Activated B cell treated with CpG ODN at 0.5 μM for 24 hours (primary cell): ENCODE results near the gene KANTR. TPM values are rescaled to one million over a fixed set of nuclear protein-coding genes. Genes with fewer than 3 reads are reported as not detected.

Experiments
- ATAC-seq: fragments of 200-7000 bp; cut with Tn5 transposase; one replicate; pipeline ENCODE4 v1.10.0; 2021; ENCODE audit warnings: low read depth, mild to moderate bottlenecking, moderate library complexity
- CTCF ChIA-PET: fragments of 350-600 bp; sonication (Branson Sonifier 250); formaldehyde crosslinking; loops from one replicate; lab custom pipeline; 2021; ENCODE audit warnings: antibody characterized with exemption; lab: Charles Lee
- POLR2A ChIA-PET: fragments of 350-600 bp; sonication (Branson Sonifier 250); formaldehyde crosslinking; loops from one replicate; lab custom pipeline; 2021; ENCODE audit warnings: antibody characterized with exemption; lab: Charles Lee
- DNase-seq: peaks from one replicate; pipeline ENCODE4 v3.0.0; 2022
- H3K27ac Mint-ChIP-seq: one replicate; pipeline ENCODE4 v1.8.0; 2020; ENCODE audit warnings: mixed read lengths
- H3K27me3 Mint-ChIP-seq: one replicate; pipeline ENCODE4 v1.8.0; 2021; ENCODE audit warnings: mixed read lengths
- H3K36me3 Mint-ChIP-seq: one replicate; pipeline ENCODE4 v1.8.0; 2021; ENCODE audit warnings: low read depth, mixed read lengths
- H3K4me1 Mint-ChIP-seq: one replicate; pipeline ENCODE4 v1.8.0; 2021; ENCODE audit warnings: mixed read lengths
- H3K4me3 Mint-ChIP-seq: one replicate; pipeline ENCODE4 v1.8.0; 2020; ENCODE audit warnings: mild to moderate bottlenecking, mixed read lengths
- H3K9me3 Mint-ChIP-seq: one replicate; pipeline ENCODE4 v1.8.0; 2020; ENCODE audit warnings: mixed read lengths
- intact Hi-C: fragments of 100-400 bp; cut with micrococcal nuclease; formaldehyde crosslinking; loops from one replicate; pipeline ENCODE4 v1.15.1; 2024
- total RNA-seq: library from RNA; stranded (reverse); gene quantifications from 2 replicates; pipeline ENCODE4 v1.2.3, GENCODE V29; 2022
- TF ChIP-seq, protein P1 (sequence below): fragments of 200-600 bp; IDR thresholded peaks from one replicate; pipeline ENCODE4 v1.8.0; 2022; ENCODE audit warnings: antibody characterized with exemption, mild to moderate bottlenecking

Gene KANTR
- total RNA-seq, 1 donor from 2014 or later = 12.0 TPM

DNA sequence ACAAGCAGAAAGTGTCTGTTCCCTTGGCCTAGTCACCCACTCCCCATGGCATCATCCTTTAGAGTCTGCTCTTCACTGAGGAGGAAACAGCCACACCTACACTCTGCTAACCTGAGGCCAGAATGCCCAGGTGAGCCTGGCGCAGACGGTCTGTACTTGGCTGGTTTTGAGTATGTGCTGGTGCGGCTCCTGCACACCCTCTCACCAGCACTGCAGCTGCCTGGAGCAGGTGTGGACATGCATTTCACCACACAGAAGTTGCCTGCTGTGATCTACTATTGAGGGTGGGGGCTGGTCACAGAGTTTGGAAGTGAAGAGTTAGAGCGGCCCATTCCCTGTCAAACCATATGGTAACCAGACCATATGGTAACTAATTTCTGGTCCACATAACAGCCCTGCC lies 39.5 kb downstream of the KANTR start:
- POLR2A ChIA-PET = no interaction called here
- H3K36me3 Mint-ChIP-seq = peaks cover 27% of the 10 kb centered on the region
- no peaks in the 10 kb centered on the region for H3K27me3 Mint-ChIP-seq
- ATAC-seq (no peak), DNase-seq (no peak)
- CTCF ChIA-PET = no interaction called here
- intact Hi-C loops = no loop called here
- TF ChIP-seq, protein P1, sequence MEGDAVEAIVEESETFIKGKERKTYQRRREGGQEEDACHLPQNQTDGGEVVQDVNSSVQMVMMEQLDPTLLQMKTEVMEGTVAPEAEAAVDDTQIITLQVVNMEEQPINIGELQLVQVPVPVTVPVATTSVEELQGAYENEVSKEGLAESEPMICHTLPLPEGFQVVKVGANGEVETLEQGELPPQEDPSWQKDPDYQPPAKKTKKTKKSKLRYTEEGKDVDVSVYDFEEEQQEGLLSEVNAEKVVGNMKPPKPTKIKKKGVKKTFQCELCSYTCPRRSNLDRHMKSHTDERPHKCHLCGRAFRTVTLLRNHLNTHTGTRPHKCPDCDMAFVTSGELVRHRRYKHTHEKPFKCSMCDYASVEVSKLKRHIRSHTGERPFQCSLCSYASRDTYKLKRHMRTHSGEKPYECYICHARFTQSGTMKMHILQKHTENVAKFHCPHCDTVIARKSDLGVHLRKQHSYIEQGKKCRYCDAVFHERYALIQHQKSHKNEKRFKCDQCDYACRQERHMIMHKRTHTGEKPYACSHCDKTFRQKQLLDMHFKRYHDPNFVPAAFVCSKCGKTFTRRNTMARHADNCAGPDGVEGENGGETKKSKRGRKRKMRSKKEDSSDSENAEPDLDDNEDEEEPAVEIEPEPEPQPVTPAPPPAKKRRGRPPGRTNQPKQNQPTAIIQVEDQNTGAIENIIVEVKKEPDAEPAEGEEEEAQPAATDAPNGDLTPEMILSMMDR = no peak
- no peak overlapping the region for H3K27ac Mint-ChIP-seq
- H3K9me3 Mint-ChIP-seq = no peaks in the 10 kb centered on the region
- H3K4me3 Mint-ChIP-seq = no peak overlapping the region
- no peaks in the 10 kb centered on the region for H3K4me1 Mint-ChIP-seq

DNA sequence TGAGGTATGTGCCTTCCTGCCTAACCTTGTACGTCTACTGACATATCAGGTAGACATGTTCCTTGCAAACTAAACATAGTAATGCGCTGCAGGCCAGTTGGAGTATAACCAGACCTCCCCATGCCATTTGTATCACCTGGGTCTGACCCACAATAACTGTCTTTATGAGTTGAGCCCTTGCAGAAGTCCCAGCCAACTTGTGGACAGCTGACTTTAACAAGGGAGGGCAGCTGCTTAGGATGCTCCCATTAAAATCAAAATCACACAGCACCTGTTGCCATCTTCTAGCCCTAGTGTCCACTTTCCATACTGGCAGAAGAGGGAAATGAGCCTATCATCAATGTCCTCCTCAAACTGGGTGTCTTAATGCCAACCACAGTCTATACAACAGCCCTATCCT lies 41.6 kb downstream of the KANTR start:
- intact Hi-C loops = no loop called here
- no peak for ATAC-seq
- CTCF ChIA-PET = no interaction called here

DNA sequence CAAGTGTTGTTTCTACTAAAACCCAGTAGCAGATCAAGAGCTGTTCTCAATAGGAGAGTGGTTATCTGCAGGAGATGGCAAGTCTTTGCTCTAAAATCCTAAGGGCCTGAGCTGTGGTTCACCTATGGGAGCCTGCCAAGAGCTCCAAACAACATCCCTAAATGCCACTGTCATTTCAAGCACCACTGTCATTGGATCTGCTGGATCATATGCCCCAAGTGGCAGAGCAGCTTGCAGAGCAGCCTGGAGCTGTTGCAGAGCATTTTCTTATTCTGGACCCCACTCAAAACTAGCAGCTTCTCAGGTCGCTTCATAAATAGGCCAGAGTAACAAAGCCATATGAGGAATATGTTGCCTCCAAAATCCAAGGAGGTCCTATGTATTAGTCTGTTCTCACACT lies 59.6 kb downstream of the KANTR start:
- POLR2A ChIA-PET = no interaction called here
- H3K4me3 Mint-ChIP-seq = no peak overlapping the region
- TF ChIP-seq, protein P1 = no peak
- no peaks in the 10 kb centered on the region for H3K4me1 Mint-ChIP-seq
- no peak for DNase-seq
- no peaks in the 10 kb centered on the region for H3K9me3 Mint-ChIP-seq
- intact Hi-C loops = no loop called here
- no peaks in the 10 kb centered on the region for H3K27me3 Mint-ChIP-seq
- no peak for ATAC-seq
- no peak overlapping the region for H3K27ac Mint-ChIP-seq
- H3K36me3 Mint-ChIP-seq = no peaks in the 10 kb centered on the region
- CTCF ChIA-PET = no interaction called here

More for the DNA sequence above, 41.6 kb downstream of the KANTR start:
- no peaks in the 10 kb centered on the region for H3K4me1 Mint-ChIP-seq
- POLR2A ChIA-PET = no interaction called here
- no peak overlapping the region for H3K4me3 Mint-ChIP-seq
- no peaks in the 10 kb centered on the region for H3K27me3 Mint-ChIP-seq
- TF ChIP-seq, protein P1 = no peak
- H3K36me3 Mint-ChIP-seq = peaks cover 25% of the 10 kb centered on the region
- no peaks in the 10 kb centered on the region for H3K9me3 Mint-ChIP-seq
- no peak overlapping the region for H3K27ac Mint-ChIP-seq
- no peak for DNase-seq

DNA sequence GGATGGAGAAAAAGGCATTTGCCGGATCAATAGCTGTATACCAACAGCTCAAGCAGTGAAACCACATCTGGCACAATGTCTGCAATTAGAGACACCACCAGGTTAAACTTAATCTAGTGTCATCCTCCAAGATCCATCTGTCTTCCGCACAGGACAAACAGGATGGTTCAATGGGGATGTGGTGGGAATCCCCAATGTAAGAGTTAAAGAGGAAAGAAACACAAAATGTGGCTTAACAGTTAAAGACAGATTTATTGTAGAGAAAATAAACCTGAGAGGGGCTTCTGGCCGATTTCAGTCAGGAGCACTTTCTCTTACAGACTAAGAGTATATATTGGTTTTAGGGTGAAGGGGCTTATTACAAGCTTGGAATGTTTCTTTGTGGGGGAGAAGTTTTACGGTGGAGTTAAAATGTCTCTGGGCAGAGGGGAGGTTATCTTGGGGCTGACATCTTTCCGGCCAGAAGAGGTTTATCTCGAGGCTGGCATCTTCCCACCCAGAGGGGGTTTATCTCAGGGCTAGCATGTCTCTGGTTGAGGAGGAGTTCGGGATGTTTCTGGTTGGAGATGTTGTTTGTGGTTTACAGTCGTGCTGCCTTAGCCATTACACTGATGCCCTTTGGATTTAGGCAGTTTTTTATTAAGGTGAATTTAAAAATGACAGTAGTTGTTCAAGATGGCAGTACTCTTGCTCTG lies 61.7 kb downstream of the KANTR start:
- no peaks in the 10 kb centered on the region for H3K4me1 Mint-ChIP-seq
- no peak overlapping the region for H3K4me3 Mint-ChIP-seq
- H3K27ac Mint-ChIP-seq = no peak overlapping the region
- ChIA-PET POLR2A (no interaction called here), CTCF (no interaction called here)
- no peaks in the 10 kb centered on the region for H3K9me3 Mint-ChIP-seq
- H3K27me3 Mint-ChIP-seq = no peaks in the 10 kb centered on the region
- H3K36me3 Mint-ChIP-seq = no peaks in the 10 kb centered on the region
- no peak for DNase-seq
- intact Hi-C loops = no loop called here
- no peak for ATAC-seq
- TF ChIP-seq, protein P1 = no peak

DNA sequence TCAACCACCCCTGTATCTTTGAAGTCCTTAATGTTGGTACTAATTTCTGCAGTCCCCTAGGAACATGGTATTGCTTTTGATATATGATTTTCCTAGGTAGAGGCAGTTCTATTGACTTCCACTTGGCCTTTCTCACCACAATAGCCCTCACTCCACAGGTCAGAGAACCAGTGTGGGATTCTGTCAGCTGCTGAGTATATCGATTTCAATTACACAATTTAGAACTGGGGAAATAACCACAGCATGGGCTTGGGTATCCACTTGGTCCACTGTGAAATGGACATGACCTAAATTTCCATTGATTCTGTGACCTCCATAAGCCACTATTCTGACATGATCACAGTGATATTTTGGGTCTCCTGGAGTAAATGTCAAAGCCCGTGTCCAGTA lies 62.3 kb downstream of the KANTR start:
- DNase-seq = no peak
- CTCF ChIA-PET = no interaction called here
- Mint-ChIP-seq H3K36me3 (no peaks in the 10 kb centered on the region), H3K27ac (no peak overlapping the region), H3K4me3 (no peak overlapping the region), H3K4me1 (no peaks in the 10 kb centered on the region), H3K9me3 (no peaks in the 10 kb centered on the region), H3K27me3 (no peaks in the 10 kb centered on the region)
- TF ChIP-seq, protein P1 = no peak
- intact Hi-C loops = no loop called here
- POLR2A ChIA-PET = no interaction called here
- ATAC-seq = no peak
